ENCODE measurements around the gene CHMP2A. TPM values are rescaled to one million over a fixed set of nuclear protein-coding genes. Genes with fewer than 3 reads are reported as not detected.

The CHMP2A gene
- total and polyA plus RNA-seq, 2 of the 13 experiments (the other 11 are each of a cell fraction or from before 2014, with no cell fraction given): 49.7 to 55.0 TPM

DNA sequence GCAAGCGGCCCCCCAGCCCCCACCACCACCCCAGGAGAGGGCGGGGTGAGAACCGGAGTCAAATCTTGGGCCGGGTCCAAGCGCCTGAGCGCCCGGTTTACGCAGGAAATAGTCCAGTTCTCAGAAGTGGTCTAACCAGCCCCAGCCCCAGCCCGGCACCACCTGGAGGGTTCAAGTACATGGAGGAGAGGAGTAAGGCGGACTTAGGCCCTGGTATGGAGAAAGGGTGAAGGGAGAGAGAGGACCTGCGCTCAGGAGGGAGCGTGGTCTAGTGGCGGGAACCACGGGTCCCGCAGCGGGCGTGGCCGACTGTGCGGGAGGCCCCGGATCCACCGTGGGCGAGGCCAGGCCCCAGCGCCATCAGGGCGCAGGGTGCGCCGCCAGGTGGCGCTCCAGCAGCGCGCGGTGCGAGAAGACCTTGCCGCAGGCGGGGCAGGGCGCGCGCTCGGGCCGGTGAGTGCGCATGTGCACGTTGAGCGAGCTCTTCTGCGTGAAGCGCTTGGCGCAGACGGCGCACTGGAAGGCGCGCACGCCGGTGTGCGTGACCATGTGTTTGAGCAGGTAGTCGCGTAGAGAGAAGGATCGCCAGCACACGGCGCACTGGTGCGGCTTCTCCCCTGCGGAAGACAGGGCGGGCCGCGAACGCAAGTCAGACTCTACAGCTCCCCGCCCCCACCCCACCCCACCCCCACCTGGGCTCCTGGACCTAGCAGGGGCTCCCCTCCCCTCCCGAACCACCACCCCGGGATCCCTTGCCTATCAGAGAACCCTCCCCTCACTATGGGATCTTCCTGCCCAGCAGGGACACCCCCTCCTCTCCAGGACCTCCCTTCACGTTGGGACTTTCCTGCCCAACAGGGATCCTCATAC lies 41.0 kb downstream of the CHMP2A start (continued):
- TF ChIP-seq, protein P1, sequence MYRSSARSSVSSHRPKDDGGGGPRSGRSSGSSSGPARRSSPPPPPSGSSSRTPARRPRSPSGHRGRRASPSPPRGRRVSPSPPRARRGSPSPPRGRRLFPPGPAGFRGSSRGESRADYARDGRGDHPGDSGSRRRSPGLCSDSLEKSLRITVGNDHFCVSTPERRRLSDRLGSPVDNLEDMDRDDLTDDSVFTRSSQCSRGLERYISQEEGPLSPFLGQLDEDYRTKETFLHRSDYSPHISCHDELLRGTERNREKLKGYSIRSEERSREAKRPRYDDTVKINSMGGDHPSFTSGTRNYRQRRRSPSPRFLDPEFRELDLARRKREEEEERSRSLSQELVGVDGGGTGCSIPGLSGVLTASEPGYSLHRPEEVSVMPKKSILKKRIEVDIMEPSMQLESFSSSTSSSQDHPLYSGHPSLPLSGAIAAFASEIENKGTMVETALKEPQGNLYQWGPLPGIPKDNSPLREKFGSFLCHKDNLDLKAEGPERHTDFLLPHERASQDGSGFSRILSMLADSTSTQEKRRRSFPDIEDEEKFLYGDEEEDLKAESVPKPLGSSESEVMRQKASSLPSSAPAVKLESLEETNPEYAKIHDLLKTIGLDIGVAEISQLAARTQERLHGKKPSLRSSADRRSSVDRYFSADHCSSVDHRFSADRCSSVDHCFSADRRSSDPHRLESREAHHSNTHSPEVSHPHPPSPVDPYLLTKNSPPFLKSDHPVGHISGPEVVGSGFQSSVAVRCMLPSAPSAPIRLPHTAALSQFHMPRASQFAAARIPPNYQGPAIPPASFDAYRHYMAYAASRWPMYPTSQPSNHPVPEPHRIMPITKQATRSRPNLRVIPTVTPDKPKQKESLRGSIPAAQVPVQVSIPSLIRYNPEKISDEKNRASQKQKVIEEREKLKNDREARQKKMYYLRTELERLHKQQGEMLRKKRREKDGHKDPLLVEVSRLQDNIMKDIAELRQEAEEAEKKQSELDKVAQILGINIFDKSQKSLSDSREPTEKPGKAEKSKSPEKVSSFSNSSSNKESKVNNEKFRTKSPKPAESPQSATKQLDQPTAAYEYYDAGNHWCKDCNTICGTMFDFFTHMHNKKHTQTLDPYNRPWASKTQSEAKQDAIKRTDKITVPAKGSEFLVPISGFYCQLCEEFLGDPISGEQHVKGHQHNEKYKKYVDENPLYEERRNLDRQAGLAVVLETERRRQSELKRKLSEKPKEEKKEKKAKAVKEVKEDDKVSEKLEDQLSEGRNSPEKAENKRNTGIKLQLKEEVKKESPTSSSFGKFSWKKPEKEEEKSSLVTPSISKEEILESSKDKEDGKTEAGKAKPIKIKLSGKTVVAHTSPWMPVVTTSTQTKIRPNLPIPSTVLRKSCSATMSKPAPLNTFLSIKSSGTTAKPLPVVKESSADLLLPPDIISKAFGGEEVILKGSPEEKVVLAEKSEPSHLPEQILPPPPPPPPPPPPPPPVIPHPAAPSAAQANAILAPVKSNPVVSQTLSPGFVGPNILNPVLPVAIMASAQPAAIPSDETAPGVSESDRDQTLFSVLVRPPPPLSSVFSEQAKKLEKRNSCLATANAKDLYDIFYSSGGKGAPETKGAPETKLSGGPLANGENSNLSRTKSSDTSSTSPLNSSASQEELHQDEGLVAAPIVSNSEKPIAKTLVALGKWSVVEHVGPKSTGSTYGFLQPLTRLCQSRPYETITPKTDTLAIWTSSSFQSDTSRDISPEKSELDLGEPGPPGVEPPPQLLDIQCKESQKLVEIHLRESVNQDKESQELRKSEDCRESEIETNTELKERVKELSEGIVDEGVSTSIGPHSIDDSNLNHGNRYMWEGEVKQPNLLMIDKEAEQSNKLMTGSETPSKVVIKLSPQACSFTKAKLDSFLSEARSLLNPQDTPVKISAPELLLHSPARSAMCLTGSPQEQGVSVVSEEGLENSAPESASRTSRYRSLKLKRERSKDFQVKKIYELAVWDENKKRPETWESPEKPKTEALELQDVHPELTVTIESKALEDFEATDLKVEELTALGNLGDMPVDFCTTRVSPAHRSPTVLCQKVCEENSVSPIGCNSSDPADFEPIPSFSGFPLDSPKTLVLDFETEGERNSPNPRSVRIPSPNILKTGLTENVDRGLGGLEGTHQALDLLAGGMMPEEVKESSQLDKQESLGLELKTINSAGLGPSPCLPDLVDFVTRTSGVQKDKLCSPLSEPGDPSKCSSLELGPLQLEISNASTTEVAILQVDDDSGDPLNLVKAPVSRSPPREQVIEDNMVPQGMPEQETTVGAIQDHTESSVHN (CRISPR knock-in tag; IDR thresholded peaks at IDR 0.05): peak; percentile 81; the same call in 1 of the 2 replicates
- peak; percentile 88 for TF ChIP-seq HES4 (CRISPR knock-in tag; IDR thresholded peaks at IDR 0.05; ENCODE audit: borderline replicate concordance)
- no peak; the same call in 1 of the 2 replicates for TF ChIP-seq ZNF329 (CRISPR knock-in tag; IDR thresholded peaks at IDR 0.05; ENCODE audit: low read depth)
- peak; percentile 79; the same call in 1 of the 2 replicates for TF ChIP-seq ZBTB3 (CRISPR knock-in tag; IDR thresholded peaks at IDR 0.05; ENCODE audit: borderline replicate concordance, low read depth)
- TF ChIP-seq PRMT3 (CRISPR knock-in tag; IDR thresholded peaks at IDR 0.05; ENCODE audit: borderline replicate concordance, low read depth): peak; percentile 86; the same call in 1 of the 2 replicates
- TF ChIP-seq ZNF281 (CRISPR knock-in tag; IDR thresholded peaks at IDR 0.05; ENCODE audit: borderline replicate concordance): peak; percentile 46; the same call in 1 of the 2 replicates
- TF ChIP-seq CEBPB (IDR thresholded peaks at IDR 0.05; ENCODE audit: borderline replicate concordance, low read depth, low read length): no peak
- 0 out of 2 replicates have a peak, but pooled peaks have one; percentile 29 for TF ChIP-seq FOXO1 (CRISPR knock-in tag; IDR thresholded peaks at IDR 0.05)
- no peak for TF ChIP-seq FOXM1 (CRISPR knock-in tag; IDR thresholded peaks at IDR 0.05)
- TF ChIP-seq PAF1 (CRISPR knock-in tag; IDR thresholded peaks at IDR 0.05): no peak
- peak; percentile 91 for TF ChIP-seq ZFX (CRISPR knock-in tag; IDR thresholded peaks at IDR 0.05; ENCODE audit: low read depth)
- TF ChIP-seq HNF4A (CRISPR knock-in tag; IDR thresholded peaks at IDR 0.05): peak; percentile 37; the same call in 1 of the 2 replicates
- TF ChIP-seq, protein P2, sequence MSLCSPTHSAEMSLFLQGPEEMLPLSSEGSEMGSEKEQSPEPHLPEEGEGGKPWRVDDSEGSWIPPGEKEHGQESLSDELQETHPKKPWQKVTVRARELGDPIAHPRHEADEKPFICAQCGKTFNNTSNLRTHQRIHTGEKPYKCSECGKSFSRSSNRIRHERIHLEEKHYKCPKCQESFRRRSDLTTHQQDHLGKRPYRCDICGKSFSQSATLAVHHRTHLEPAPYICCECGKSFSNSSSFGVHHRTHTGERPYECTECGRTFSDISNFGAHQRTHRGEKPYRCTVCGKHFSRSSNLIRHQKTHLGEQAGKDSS (CRISPR knock-in tag; IDR thresholded peaks at IDR 0.05; ENCODE audit: borderline replicate concordance, low read depth): peak; percentile 94
- TF ChIP-seq PPARG (CRISPR knock-in tag; conservative IDR thresholded peaks at IDR 0.05): 0 out of 2 replicates have a peak, but pooled peaks have one; percentile 43
- TF ChIP-seq, protein P3, sequence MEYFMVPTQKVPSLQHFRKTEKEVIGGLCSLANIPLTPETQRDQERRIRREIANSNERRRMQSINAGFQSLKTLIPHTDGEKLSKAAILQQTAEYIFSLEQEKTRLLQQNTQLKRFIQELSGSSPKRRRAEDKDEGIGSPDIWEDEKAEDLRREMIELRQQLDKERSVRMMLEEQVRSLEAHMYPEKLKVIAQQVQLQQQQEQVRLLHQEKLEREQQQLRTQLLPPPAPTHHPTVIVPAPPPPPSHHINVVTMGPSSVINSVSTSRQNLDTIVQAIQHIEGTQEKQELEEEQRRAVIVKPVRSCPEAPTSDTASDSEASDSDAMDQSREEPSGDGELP (IDR thresholded peaks at IDR 0.05; ENCODE audit: borderline replicate concordance, low read depth): peak; percentile 11; the same call in 1 of the 2 replicates
